ENCODE measurements around the gene CAMTA2. TPM values are rescaled to one million over a fixed set of nuclear protein-coding genes. Genes with fewer than 3 reads are reported as not detected.

CAMTA2 gene
- total RNA-seq, 1 donor from 2014 or later: 12.5 TPM

GRCh38 chr17:4944163-4944553, 43.3 kb downstream of the CAMTA2 start:
- H3K4me3 Mint-ChIP-seq: peak overlapping the region; percentile 96
- no peak for DNase-seq (ENCODE audit: low read depth, low spot score)
- TF ChIP-seq CTCF (conservative IDR thresholded peaks at IDR 0.05): no peak
- H3K27me3 Mint-ChIP-seq (ENCODE audit: low read depth): peaks cover 11% of the 10 kb centered on the region
- H3K4me1 Mint-ChIP-seq: peaks cover 57% of the 10 kb centered on the region
- no peak overlapping the region for H3K27ac Mint-ChIP-seq (ENCODE audit: unreplicated experiment)
- peaks cover 20% of the 10 kb centered on the region for H3K36me3 Mint-ChIP-seq (ENCODE audit: low read depth)
- no peaks in the 10 kb centered on the region for H3K9me3 Mint-ChIP-seq

GRCh38 chr17:4942760-4943508, 44.5 kb downstream of the CAMTA2 start:
- H3K27me3 Mint-ChIP-seq (ENCODE audit: low read depth): peaks cover 11% of the 10 kb centered on the region
- no peaks in the 10 kb centered on the region for H3K9me3 Mint-ChIP-seq
- H3K4me1 Mint-ChIP-seq: peaks cover 63% of the 10 kb centered on the region
- no peak overlapping the region for H3K27ac Mint-ChIP-seq (ENCODE audit: unreplicated experiment)
- H3K36me3 Mint-ChIP-seq (ENCODE audit: low read depth): peaks cover 20% of the 10 kb centered on the region
- no peak for DNase-seq (ENCODE audit: low read depth, low spot score)
- H3K4me3 Mint-ChIP-seq: peak overlapping the region; percentile 96
- TF ChIP-seq CTCF (conservative IDR thresholded peaks at IDR 0.05): no peak

GRCh38 chr17:4941319-4941610, 46.2 kb downstream of the CAMTA2 start:
- H3K4me1 Mint-ChIP-seq: peaks cover 56% of the 10 kb centered on the region
- H3K36me3 Mint-ChIP-seq (ENCODE audit: low read depth): peaks cover 19% of the 10 kb centered on the region
- peak overlapping the region; percentile 96 for H3K4me3 Mint-ChIP-seq
- TF ChIP-seq CTCF (conservative IDR thresholded peaks at IDR 0.05): no peak
- peak overlapping the region; percentile 53 for H3K27ac Mint-ChIP-seq (ENCODE audit: unreplicated experiment)
- no peaks in the 10 kb centered on the region for H3K9me3 Mint-ChIP-seq
- peaks cover 11% of the 10 kb centered on the region for H3K27me3 Mint-ChIP-seq (ENCODE audit: low read depth)
- no peak for DNase-seq (ENCODE audit: low read depth, low spot score)

GRCh38 chr17:4940555-4941318, 46.7 kb downstream of the CAMTA2 start:
- H3K4me3 Mint-ChIP-seq: peak overlapping the region; percentile 96
- H3K9me3 Mint-ChIP-seq: no peaks in the 10 kb centered on the region
- peaks cover 11% of the 10 kb centered on the region for H3K27me3 Mint-ChIP-seq (ENCODE audit: low read depth)
- peaks cover 54% of the 10 kb centered on the region for H3K4me1 Mint-ChIP-seq
- DNase-seq (ENCODE audit: low read depth, low spot score): no peak
- peak overlapping the region; percentile 99 for H3K27ac Mint-ChIP-seq (ENCODE audit: unreplicated experiment)
- no peak for TF ChIP-seq CTCF (conservative IDR thresholded peaks at IDR 0.05)
- peaks cover 21% of the 10 kb centered on the region for H3K36me3 Mint-ChIP-seq (ENCODE audit: low read depth)

GRCh38 chr17:4939796-4940554, 47.5 kb downstream of the CAMTA2 start, which contains the start of the genes RNF167 and SLC25A11:
Gene RNF167 (plus strand): TSS chr17:4940268. CDS start chr17:4940910, 642 bp downstream.
Gene SLC25A11 (minus strand): TSS chr17:4940046. CDS start chr17:4939910, 136 bp downstream.
- Mint-ChIP-seq H3K9me3 (no peaks in the 10 kb centered on the region), H3K4me3 (peak within 1 kb of the TSS; percentile 96), H3K27me3 (ENCODE audit: low read depth) (peaks cover 6% of the 10 kb centered on the region), H3K36me3 (ENCODE audit: low read depth) (peaks cover 13% of the 10 kb centered on the region), H3K4me1 (peaks cover 46% of the 10 kb centered on the region), H3K27ac (ENCODE audit: unreplicated experiment) (peak within 1 kb of the TSS; percentile 99)
- DNase-seq (ENCODE audit: low read depth, low spot score): peak; percentile 91
- TF ChIP-seq CTCF (conservative IDR thresholded peaks at IDR 0.05): no peak

Measured in neural crest cell (in vitro differentiated cells).